Right cardiac atrium (tissue), 5 donors: ENCODE data around the gene CNTNAP2. TPM values are rescaled to one million over a fixed set of nuclear protein-coding genes. Genes with fewer than 3 reads are reported as not detected.

Experiments used
- ATAC-seq, 2 donors: fragments of 200-7000 bp; cut with Tn5 transposase; one replicate each; pipeline versions ENCODE4 v1.8.0 to v1.9.1; 2020; ENCODE audit warnings: moderate library complexity in 2 of 2, mild to moderate bottlenecking in 1 of 2
- DNase-seq, 3 donors: peaks; one replicate each; pipeline ENCODE4 v3.0.0-alpha.2; 2020
- H3K27ac ChIP-seq: one replicate; pipeline ENCODE4 v1.5.1; 2013; ENCODE audit warnings: mild to moderate bottlenecking, low read length, control low read depth, moderate library complexity
- H3K27me3 ChIP-seq: one replicate; pipeline ENCODE4 v1.6.1; 2013; ENCODE audit not compliant: control insufficient read depth, insufficient read depth
- H3K4me1 ChIP-seq: one replicate; pipeline ENCODE4 v1.6.1; 2013; ENCODE audit warnings: low read length; ENCODE audit not compliant: control insufficient read depth, insufficient read depth
- H3K4me3 ChIP-seq: one replicate; pipeline ENCODE4 v1.5.1; 2013; ENCODE audit warnings: low read length, control low read depth
- H3K9me3 ChIP-seq: one replicate; pipeline ENCODE4 v1.6.1; 2013; ENCODE audit warnings: low read length; ENCODE audit not compliant: control insufficient read depth
- WGBS: extraction: QIAGEN DNeasy Blood & Tissue Kit; methylation state at CpG from one replicate; pipeline ENCODE4 v1.1.7; 2013; 5-methylcytosine and 5-hydroxymethylcytosine counted together
- intact Hi-C, 4 donors: fragments of 100-400 bp; cut with DNase I; formaldehyde crosslinking; loops; one replicate each; pipeline versions ENCODE4 v1.11.0 to v1.14.0; 2022 to 2023
- polyA plus RNA-seq: library from polyadenylated mRNA; stranded (reverse); fragments of 200-250 nt; gene quantifications from one replicate; pipeline ENCODE4 v1.2.3, GENCODE V29; 2013
- total RNA-seq, 4 donors: library from RNA; stranded (reverse); fragmentation: NEBNext Ultra II Directional; extraction: Animal tissue kit (Norgen Biotek cat#: 25700); gene quantifications; one replicate each; pipeline ENCODE4 v1.2.1, GENCODE V29; 2021
- donor health status: healthy with polysubstance abuse.
- donor health status: DM: no; HTN: yes; CAD: no.
- donor health status: DM: no; HTN: no; CAD: no.
- donor health status: DM: no; HTN: yes; CAD: no; lungs with severe emphysema.
- donor health status: DM: yes; HTN: yes; CAD: no.

Gene CNTNAP2
- total and polyA plus RNA-seq, 5 donors: 0.23 to 1.7 (median 0.91) TPM; not detected in 1

DNA sequence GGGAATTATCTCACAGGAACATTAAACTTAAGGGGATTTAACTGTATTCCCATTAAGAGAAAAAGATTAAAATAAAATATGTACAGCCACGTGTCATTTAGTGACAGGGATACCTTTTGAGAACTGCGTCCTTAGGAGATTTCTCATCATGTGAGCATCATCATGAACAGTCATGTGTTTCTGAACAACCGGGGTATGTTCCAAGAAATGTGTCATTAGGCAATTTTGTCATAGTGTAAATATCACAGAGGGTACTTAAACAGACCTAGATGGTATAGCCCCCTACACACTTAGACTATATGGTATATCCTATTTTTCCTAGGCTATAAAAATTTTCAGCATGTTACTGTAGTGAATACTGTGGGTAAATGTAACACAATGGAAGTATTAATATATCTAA lies 840.3 kb downstream of the CNTNAP2 start:
- intact Hi-C loops: no loop called here
- H3K9me3 ChIP-seq: no peaks in the 10 kb centered on the region
- no peak overlapping the region for H3K4me3 ChIP-seq
- no peak for DNase-seq
- H3K4me1 ChIP-seq: no peaks in the 10 kb centered on the region
- H3K27ac ChIP-seq: no peak overlapping the region
- no peaks in the 10 kb centered on the region for H3K27me3 ChIP-seq
- ATAC-seq: no peak
- WGBS: 42% methylated on average over 3 of the region's 3 CpGs

DNA sequence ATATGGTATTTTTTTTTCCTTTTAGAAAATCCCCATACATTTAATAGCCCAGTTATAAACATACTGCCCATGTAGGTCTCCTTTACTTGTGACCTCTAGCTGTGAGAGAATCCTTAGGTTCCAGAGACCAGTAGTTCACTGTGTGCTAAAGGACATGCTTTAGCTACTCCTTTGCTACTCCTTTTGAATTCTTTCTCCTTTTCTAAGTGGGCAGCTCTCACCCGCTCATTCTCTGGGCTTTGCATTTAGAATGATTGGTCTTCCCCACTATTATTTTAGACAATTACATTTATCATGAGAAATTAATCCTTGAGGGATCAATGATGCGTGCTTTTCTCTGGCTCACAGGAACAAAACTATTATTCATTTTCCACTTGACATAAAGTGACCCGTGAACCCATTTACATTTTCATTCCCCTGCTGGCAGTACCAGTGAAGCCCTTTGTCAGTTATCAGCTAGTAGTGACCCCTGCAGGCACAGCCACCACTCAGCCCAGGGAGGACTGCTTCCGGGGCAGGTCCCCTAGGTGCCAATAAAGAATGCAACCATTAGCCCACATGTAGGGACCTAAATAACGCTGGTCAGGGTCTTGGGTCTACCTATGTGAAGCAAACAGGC lies 844.3 kb downstream of the CNTNAP2 start:
- Histone ChIP-seq H3K4me3 (no peak overlapping the region), H3K4me1 (no peaks in the 10 kb centered on the region), H3K27ac (no peak overlapping the region), H3K9me3 (no peaks in the 10 kb centered on the region), H3K27me3 (no peaks in the 10 kb centered on the region)
- DNase-seq: no peak
- 70% methylated on average over 5 of the region's 5 CpGs for WGBS
- intact Hi-C loops: no loop called here
- no peak for ATAC-seq

GRCh38 chr7:146961617-146962016 lies 845.0 kb downstream of the CNTNAP2 start:
- H3K27ac ChIP-seq: no peak overlapping the region
- 39% methylated on average over 4 of the region's 4 CpGs for WGBS
- no peak overlapping the region for H3K4me3 ChIP-seq
- DNase-seq: no peak
- ATAC-seq: peak; percentile 56 to 61
- intact Hi-C loops: no loop called here
- no peaks in the 10 kb centered on the region for H3K9me3 ChIP-seq
- no peaks in the 10 kb centered on the region for H3K27me3 ChIP-seq
- no peaks in the 10 kb centered on the region for H3K4me1 ChIP-seq

DNA sequence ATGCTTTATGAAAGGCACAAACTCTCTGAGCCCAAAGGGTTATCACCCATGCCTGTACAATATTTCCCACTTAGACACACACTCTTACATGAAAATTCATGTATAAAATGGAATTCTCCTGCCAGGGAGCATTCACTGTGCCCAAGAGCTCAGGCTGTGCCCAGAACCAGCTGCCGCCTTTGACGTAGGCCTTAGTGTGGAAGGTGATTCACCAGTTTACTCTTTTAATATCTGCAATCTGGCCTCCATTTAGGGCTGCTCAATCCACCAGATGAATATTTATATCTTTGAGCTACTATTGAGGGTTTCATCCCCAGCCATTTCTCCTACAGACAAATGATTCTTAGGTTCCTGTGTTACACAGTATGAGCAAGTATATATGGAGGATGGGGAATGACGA lies 849.7 kb downstream of the CNTNAP2 start:
- Histone ChIP-seq H3K27ac (no peak overlapping the region), H3K4me1 (no peaks in the 10 kb centered on the region), H3K4me3 (no peak overlapping the region), H3K9me3 (no peaks in the 10 kb centered on the region), H3K27me3 (no peaks in the 10 kb centered on the region)
- ATAC-seq (no peak), DNase-seq (no peak)
- intact Hi-C loops: no loop called here
- WGBS: 93% methylated on average over 3 of the region's 3 CpGs

GRCh38 chr7:146982482-146982881 lies 865.9 kb downstream of the CNTNAP2 start:
- no peak for ATAC-seq
- Histone ChIP-seq H3K4me3 (no peak overlapping the region), H3K4me1 (no peaks in the 10 kb centered on the region), H3K27ac (no peak overlapping the region), H3K9me3 (no peaks in the 10 kb centered on the region), H3K27me3 (no peaks in the 10 kb centered on the region)
- 72% methylated on average over 2 of the region's 2 CpGs for WGBS
- DNase-seq: no peak
- intact Hi-C loops: no loop called here

GRCh38 chr7:146991596-146991995 lies 875.0 kb downstream of the CNTNAP2 start:
- ATAC-seq: no peak
- no peak overlapping the region for H3K4me3 ChIP-seq
- H3K4me1 ChIP-seq: no peaks in the 10 kb centered on the region
- no peaks in the 10 kb centered on the region for H3K27me3 ChIP-seq
- no peaks in the 10 kb centered on the region for H3K9me3 ChIP-seq
- WGBS: 67% methylated on average over 5 of the region's 5 CpGs
- no peak overlapping the region for H3K27ac ChIP-seq
- intact Hi-C loops: no loop called here
- DNase-seq: no peak

DNA sequence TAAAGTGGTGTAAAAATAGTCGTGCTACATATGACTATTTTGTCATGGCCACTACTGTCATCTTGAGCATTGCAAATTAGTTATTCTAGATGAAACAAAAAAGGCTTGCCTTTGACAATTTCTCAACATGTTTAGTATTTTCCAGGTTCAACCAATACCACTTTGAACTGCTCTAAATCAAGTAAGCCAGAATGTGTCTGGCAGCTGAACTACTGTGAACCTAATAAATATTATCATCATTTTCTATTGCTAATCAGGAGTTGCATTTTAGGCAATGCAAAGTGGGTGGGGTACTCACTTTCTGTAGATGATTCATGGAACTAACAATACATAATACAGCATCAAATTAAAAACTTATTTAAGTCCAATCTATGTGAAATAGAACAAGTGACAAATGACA lies 877.2 kb downstream of the CNTNAP2 start:
- no peaks in the 10 kb centered on the region for H3K9me3 ChIP-seq
- 82% methylated on average over 1 of the region's 1 CpG for WGBS
- no peak overlapping the region for H3K4me3 ChIP-seq
- DNase-seq (no peak), ATAC-seq (no peak)
- H3K27ac ChIP-seq: no peak overlapping the region
- H3K4me1 ChIP-seq: no peaks in the 10 kb centered on the region
- H3K27me3 ChIP-seq: no peaks in the 10 kb centered on the region
- intact Hi-C loops: no loop called here

GRCh38 chr7:147008530-147008929 lies 891.9 kb downstream of the CNTNAP2 start:
- Histone ChIP-seq H3K4me1 (no peaks in the 10 kb centered on the region), H3K4me3 (no peak overlapping the region), H3K27ac (no peak overlapping the region), H3K27me3 (no peaks in the 10 kb centered on the region), H3K9me3 (no peaks in the 10 kb centered on the region)
- DNase-seq (no peak), ATAC-seq (no peak)
- intact Hi-C loops: no loop called here
- WGBS: 92% methylated on average over 6 of the region's 6 CpGs

GRCh38 chr7:147012666-147013065 lies 896.1 kb downstream of the CNTNAP2 start:
- Histone ChIP-seq H3K27me3 (no peaks in the 10 kb centered on the region), H3K4me1 (no peaks in the 10 kb centered on the region), H3K9me3 (no peaks in the 10 kb centered on the region), H3K27ac (no peak overlapping the region), H3K4me3 (no peak overlapping the region)
- intact Hi-C loops: no loop called here
- DNase-seq (no peak), ATAC-seq (no peak)

DNA sequence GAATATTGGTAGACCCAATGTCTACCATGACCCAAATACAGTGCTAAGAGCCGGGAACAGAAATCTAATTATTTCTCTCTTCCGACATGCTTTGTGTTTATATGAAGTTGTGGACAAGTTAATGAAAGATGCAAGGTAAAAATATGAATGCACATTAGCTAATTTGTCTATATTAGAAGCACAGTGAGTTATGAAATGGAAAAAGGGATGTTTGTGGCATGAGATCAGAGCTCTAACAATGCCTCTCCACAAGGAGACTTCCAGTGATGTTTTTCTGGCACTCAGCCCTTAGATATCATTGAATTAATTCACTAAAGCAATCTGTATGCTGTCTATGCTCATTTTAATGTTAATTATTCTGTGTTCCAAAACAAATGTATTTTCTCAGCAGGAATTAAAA lies 897.2 kb downstream of the CNTNAP2 start:
- intact Hi-C loops: no loop called here
- no peak for ATAC-seq
- no peak overlapping the region for H3K27ac ChIP-seq
- no peaks in the 10 kb centered on the region for H3K27me3 ChIP-seq
- H3K9me3 ChIP-seq: no peaks in the 10 kb centered on the region
- DNase-seq: no peak
- 67% methylated on average over 2 of the region's 2 CpGs for WGBS
- H3K4me3 ChIP-seq: no peak overlapping the region
- no peaks in the 10 kb centered on the region for H3K4me1 ChIP-seq

DNA sequence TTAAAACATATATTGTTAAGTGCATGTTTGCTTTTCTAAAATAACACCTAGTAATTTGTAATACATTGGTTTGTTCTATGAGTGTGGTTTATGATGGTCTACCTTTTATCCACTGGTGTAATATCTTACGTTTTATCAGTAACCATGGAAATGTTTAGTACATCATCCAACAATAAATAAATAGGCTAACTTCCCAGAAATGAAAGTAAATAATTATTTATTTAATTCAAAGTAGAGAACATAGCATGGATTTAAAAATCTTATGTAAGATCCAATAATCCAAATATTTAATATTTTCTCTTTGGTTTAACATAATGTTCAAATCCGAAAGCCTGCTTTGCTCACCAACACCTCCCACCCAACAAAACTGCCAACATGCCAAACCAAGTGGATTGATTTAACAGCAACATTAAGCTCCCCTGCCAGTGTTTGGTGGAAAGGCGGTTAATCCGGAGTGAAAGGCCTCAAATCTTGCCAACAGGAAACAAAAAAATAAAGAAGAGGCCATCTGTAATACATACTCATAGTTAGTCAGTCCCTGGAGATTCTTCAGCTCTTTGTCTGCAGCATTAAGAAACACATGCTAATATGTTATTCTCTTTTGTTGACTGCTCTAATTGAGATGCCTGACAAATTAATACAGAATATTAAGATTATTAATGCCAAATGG lies 897.8 kb downstream of the CNTNAP2 start:
- no peak for ATAC-seq
- H3K27me3 ChIP-seq: no peaks in the 10 kb centered on the region
- H3K9me3 ChIP-seq: no peaks in the 10 kb centered on the region
- no peak for DNase-seq
- WGBS: 64% methylated on average over 4 of the region's 4 CpGs
- H3K4me3 ChIP-seq: no peak overlapping the region
- intact Hi-C loops: no loop called here
- no peaks in the 10 kb centered on the region for H3K4me1 ChIP-seq
- no peak overlapping the region for H3K27ac ChIP-seq

DNA sequence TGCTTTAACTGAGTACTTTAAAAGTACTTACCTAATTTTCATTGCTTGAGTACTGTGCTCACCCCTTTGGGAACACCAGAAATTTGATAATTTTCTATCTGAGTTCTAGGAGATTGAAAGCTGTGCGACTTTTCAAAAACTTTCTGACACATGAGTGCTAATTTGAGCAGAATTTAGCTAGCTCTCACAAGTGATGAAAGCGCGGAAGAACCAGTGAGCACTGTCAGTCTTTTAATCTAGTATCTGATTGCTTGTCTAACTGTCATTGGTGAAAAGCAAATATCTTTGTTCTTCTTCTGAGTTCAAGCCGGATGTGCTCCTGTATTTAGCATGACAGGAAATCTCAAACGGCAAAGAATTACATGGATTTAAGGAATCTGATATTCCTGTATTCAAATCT lies 899.4 kb downstream of the CNTNAP2 start:
- intact Hi-C loops: no loop called here
- DNase-seq (no peak), ATAC-seq (no peak)
- 84% methylated on average over 5 of the region's 5 CpGs for WGBS
- Histone ChIP-seq H3K27me3 (no peaks in the 10 kb centered on the region), H3K27ac (no peak overlapping the region), H3K4me1 (no peaks in the 10 kb centered on the region), H3K4me3 (no peak overlapping the region), H3K9me3 (no peaks in the 10 kb centered on the region)
